HG03342 (cell line): ENCODE data around the gene NCF1.
"Not testable (repeated sequence)": the region's sequence is repeated elsewhere in the genome, so short reads cannot be mapped to it uniquely, and the experiment has no call there.

ENCODE experiments used
- ATAC-seq: cut with Tn5 transposase; IDR thresholded peaks from one replicate; pipeline ENCODE4 v1.9.1; 2021; ENCODE audit warnings: mild to moderate bottlenecking, moderate library complexity; ENCODE audit not compliant: unreplicated experiment

The NCF1 gene

DNA sequence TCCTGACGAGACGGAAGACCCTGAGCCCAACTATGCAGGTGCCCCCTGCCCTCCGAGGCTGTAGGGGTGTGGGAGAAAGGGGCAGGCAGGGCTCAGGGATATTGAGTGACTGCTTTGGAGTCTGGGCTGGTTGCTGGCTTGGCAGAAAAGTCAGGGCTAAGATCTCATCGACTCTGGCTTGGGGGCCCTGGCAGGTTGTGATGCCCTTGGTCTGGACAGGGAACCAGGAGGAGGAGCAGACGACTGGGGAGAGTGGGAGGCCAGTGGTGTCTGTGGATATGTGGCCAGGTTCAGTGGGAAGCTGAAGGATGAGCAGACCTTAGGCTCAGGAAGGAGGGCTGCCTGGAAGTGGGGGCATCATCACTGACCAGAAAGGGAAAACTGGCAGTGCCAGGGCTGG is 9.8 kb downstream of the NCF1 start:
- not testable (repeated sequence) for ATAC-seq

DNA sequence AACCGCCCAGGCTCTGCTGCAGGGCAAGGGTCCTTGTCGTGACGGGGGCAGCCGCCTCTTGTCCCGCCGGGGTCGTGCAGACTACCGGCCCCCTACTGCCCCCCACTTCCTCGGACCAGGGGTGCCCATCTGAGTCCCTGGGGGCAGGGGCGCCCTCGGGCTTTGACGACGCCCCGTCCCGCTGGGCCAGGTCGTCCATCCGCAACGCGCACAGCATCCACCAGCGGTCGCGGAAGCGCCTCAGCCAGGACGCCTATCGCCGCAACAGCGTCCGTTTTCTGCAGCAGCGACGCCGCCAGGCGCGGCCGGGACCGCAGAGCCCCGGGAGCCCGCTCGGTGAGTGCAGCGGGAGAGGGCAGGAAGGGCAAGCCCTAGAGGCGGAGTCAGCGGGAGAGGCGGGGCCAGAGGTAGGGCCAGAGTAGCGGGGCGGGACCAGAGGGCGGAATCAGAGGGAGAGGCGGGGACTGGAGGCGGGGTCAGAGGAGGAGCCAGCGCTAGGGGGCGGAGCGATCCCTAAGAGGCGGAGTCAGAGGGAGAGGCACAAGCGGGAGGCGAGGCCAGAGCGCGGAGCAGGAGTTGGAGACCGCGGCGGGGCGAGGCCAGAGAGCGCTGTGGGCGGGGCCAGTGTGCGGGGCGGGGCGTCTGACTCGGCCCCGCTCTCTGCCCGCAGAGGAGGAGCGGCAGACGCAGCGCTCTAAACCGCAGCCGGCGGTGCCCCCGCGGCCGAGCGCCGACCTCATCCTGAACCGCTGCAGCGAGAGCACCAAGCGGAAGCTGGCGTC is 14.7 kb downstream of the NCF1 start:
- ATAC-seq: peak; percentile 91

DNA sequence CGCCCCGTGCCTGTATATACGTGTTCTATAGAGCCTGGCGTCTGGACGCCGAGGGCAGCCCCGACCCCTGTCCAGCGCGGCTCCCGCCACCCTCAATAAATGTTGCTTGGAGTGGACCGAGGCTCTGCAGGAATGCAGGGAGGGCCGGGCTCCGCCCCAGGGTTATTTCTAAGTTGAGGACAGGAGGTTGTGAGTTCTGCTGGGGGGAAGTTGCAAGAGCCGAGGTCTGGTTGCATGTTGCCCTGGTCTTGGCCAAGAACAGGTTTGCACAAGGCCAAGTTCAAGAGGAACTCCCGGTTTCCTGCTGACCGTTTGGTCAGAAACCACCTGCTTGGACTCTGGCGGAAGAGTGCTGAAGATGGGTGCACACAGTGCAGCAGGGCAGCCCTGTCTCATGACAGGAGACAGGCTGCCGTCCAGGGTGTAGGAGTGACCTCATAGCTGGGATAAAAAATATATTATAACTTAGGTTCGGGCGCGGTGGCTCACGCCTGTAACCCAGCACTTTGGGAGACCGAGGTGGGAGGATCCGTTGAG is 15.5 kb downstream of the NCF1 start:
- ATAC-seq: not testable (repeated sequence)

DNA sequence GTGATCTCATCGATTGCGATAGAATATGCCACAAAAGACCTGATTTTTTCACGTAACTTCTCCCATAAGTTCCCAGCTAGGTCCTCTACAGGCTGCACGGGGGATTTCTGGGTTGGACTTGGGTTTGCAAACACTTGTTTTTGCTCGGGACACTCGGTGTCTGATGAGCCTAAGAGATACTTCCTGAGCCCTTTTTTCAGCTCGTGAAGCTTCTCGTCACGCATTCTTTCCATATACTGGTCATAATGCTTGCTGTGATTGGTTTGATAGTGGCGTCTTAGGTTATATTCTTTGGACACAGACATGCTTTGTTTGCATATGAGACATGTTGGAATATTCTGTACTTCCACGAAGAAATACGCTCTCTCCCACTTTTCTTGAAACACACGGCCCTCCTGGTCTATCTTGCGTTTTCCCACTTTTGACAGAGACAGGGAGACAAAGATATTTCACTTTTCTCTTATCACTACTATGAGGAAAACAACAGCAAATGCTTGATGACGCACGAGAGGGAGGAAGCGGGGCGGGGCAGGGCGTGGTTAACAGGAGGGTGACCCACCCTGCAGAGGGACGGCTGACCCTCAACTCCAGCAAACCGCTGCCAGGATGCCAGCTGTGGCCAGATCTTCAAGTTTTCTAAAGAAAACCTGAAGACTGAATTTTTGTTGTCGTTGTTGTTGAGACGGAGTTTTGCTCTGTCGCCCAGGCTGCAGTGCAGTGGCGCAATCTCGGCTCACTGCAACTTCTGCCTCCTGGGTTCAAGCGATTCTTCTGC is 24.2 kb downstream of the NCF1 start:
- ATAC-seq: not testable (repeated sequence)

DNA sequence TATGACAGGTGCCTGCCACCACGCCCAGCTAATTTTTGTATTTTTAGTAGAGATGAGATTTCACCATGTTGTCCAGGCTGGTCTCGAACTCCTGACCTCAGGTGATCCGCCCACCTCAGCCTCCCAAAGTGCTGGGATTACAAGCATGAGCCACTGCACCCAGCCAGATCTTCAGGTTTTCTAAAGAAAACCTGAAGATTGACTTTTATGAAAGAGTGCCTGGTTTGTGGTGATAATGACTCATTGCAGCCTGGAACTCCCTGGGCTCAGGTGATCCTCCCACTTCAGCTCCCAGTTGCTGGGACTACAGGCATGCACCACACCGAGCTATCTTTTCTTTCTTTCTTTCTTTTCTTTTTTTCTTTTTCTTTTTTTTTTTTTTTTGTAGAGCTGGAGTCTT is 24.8 kb downstream of the NCF1 start:
- ATAC-seq: not testable (repeated sequence)

DNA sequence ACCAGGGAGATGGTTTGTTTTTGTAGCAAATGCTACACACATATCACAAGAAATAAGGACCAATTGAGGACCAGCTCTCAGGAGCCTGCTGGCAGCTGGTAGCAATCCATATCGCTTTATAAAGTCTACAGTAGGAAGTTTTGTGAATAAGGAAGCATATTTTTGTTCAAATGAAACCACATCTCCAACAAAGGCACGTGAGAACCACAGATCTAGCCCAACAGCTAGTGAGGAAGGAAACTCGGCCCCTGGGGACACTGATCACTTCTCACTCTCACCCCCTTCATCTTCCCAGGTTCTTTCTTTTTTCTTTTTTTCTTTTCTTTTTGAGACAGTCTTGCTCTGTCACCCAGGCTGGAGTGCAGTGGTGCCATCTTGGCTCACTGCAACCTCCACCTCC is 42.1 kb downstream of the NCF1 start:
- not testable (repeated sequence) for ATAC-seq

DNA sequence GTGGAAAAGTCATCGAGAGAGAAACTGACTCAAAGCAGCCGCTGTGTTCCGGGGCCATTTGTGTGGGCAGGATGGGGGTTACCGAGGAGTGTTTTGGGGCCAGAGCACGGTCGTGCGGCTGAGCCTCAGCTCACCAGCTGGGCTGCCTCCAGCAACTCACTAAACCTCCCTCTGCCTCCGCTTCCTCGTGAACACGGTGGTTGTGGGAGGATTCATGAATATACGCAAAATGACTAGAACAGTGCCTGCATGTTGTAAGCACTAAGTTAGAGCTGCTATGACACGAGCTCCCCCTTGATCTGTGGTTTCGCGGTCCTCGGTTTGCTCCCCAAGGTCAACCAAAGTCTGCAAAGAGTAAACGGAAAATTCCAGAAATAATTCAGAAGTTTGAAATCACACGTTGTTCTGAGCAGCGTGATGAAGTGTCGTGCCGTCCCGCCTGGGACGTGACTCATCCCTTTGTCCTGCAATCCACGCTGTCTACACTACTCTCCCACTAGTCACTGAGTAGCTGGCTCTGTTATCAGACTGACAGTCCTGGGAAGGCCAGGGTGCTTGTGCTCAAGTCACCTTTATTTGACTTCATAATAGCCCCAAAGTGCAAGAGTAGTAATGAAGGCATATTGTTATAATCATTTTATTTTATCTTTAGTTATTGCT is 46.5 kb downstream of the NCF1 start:
- ATAC-seq: peak; percentile 74

DNA sequence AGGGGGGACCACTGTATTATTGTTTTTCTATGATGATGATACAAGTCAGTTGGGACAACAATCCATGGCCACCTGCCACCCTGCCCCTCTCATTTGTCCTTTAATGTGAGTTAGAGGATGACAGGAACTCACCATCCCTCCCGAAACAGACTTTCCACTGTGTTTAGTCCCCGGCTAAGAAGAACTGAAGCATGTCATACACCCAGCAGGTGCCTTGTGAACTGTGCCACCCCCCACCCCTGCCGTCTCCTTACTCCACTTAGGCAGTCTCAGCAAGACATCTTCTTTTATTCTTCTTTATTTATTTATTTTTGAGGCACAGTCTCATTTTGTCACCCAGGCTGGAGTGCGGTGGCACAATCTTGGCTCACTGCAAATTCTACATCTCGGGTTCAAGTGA is 47.4 kb downstream of the NCF1 start:
- not testable (repeated sequence) for ATAC-seq

DNA sequence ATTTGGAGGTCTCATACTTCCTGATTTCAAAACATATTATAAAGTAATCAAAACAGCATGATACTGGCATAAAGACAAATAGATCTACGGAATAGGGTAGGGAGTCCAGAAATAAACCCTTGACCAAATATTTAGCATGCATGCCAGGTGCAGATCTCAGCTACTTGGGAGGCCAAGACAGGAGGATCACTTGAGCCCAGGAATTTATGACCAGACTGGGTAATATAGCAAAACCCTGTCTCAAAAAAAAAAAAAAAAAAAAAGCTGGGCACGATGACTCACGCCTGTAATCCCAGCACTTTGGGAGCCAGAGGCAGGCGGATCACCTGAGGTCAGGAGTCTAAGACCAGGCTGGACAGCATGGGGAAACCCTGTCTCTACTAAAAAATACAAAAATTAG is 56.1 kb downstream of the NCF1 start:
- ATAC-seq: not testable (repeated sequence)

DNA sequence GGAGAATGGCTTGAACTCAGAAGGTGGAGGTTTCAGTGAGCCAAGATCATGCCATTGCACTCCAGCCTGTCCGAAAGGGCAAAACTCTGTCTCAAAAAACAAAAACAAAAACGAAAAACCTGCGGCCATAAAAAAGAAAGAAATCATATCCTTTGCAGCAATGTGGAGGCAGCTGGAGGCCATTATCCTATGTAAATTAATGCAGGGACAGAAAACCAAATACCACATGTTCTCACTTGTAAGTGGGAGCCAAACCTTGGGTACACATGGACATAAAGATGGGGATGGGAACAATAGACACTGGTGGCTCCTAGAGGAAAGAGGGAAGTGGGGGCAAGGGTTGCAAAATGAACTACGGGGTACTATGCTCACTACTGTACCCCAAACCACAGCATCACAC is 56.6 kb downstream of the NCF1 start:
- ATAC-seq: not testable (repeated sequence)
